ENCODE measurements around the gene PRKD2. TPM values are rescaled to one million over a fixed set of nuclear protein-coding genes. Genes with fewer than 3 reads are reported as not detected.
A peak's percentile ranks its signal among the peaks of the same experiment; 100 is the strongest.

The PRKD2 gene
- total and polyA plus RNA-seq, 2 of the 8 experiments (the other 6 are each of a cell fraction or from before 2014, with no cell fraction given) = 24.4 to 63.8 TPM

- Histone ChIP-seq H3K56ac (replicated peaks; ENCODE audit: insufficient read length, low read depth, low read length) (no peak overlapping the region), H3K23me2 (ENCODE audit: low read depth, low read length) (no peaks in the 10 kb centered on the region), H3K4me1 (replicated peaks in 1 of 4; ENCODE audit: control insufficient read depth in 3 of 4, insufficient read depth in 4 of 4, low read length in 3 of 4) (peaks cover 0 to 3% (median 0%) of the 10 kb centered on the region in 4 experiments; a peak in 4 of 7 replicates), H2AK5ac (ENCODE audit: low read depth, low read length) (no peak overlapping the region), H2BK15ac (ENCODE audit: low read length) (no peak overlapping the region), H3K23ac (ENCODE audit: insufficient read length) (no peak overlapping the region), H4K8ac (ENCODE audit: extremely low read depth, insufficient read depth, low read length) (no peak overlapping the region; the same call in 1 of the 2 replicates), H3K18ac (ENCODE audit: extremely low read depth, low read length) (no peak overlapping the region), H3K9ac (replicated peaks in 1 of 4; ENCODE audit: extremely low read depth in 1 of 4, low read depth in 3 of 4, low read length in 3 of 4) (no peak overlapping the region), H3K27me3 (replicated peaks in 1 of 4; ENCODE audit: control insufficient read depth in 3 of 4, extremely low read depth in 1 of 4, insufficient read depth in 3 of 4, low read length in 3 of 4) (no peaks in the 10 kb centered on the region), H3K9me3 (ENCODE audit: insufficient read depth in 2 of 2, low read depth in 1 of 2, low read length in 1 of 2) (no peaks in the 10 kb centered on the region), H3K4ac (replicated peaks; ENCODE audit: insufficient read length, low read depth, low read length) (no peak overlapping the region), H2BK5ac (ENCODE audit: low read depth, low read length) (peak overlapping the region; percentile 66; the same call in 1 of the 2 replicates), H2AFZ (ENCODE audit: low read length) (no peak overlapping the region), H3K14ac (ENCODE audit: insufficient read length) (no peak overlapping the region), H3K4me3 (ENCODE audit: extremely low read depth in 1 of 4, insufficient read depth in 2 of 4, low read depth in 3 of 4, low read length in 4 of 4) (no peak overlapping the region), H3K36me3 (ENCODE audit: control insufficient read depth in 2 of 4, insufficient read depth in 4 of 4, low read length in 3 of 4) (peaks cover 37 to 67% (median 51%) of the 10 kb centered on the region in 4 experiments), H4K5ac (ENCODE audit: insufficient read length, low read depth, low read length) (no peak overlapping the region), H4K20me1 (replicated peaks in 1 of 2; ENCODE audit: control insufficient read depth in 1 of 2, insufficient read depth in 2 of 2, low read length in 2 of 2) (peaks cover 30 to 46% of the 10 kb centered on the region in 2 experiments), H3K79me2 (ENCODE audit: control insufficient read depth in 1 of 2, insufficient read depth in 2 of 2, low read length in 2 of 2) (peaks cover 0 to 27% of the 10 kb centered on the region in 2 experiments; a peak in 2 of 4 replicates), H2BK20ac (ENCODE audit: low read length) (no peak overlapping the region), H3K79me1 (ENCODE audit: low read depth, low read length) (peaks cover 8% of the 10 kb centered on the region), H4K91ac (replicated peaks; ENCODE audit: insufficient read length, low read length) (no peak overlapping the region), H3K4me2 (ENCODE audit: insufficient read depth in 1 of 2, low read depth in 2 of 2, low read length in 2 of 2) (no peak overlapping the region), H2BK12ac (ENCODE audit: low read depth, low read length) (no peak overlapping the region), H3K27ac (ENCODE audit: low read depth, low read length) (no peak overlapping the region), H2BK120ac (replicated peaks; ENCODE audit: low read depth, low read length) (no peak overlapping the region)
- POLR2A ChIA-PET (ENCODE audit: partially characterized antibody) = interaction anchor here (0.8 to 4.2 kb wide), 6 partner anchors 10 to 55 kb away, joined by 3 to 26 read pairs (median 6); partner anchors contain the start of gene PRKD2
- CTCF ChIA-PET (ENCODE audit: partially characterized antibody) = interaction anchor here (0.7 to 15.8 kb wide), 14 partner anchors 10 to 126 kb away, joined by 3 to 188 read pairs (median 4); no protein-coding TSS in a partner anchor
- no peak for DNase-seq (ENCODE audit: low read depth in 1 of 2, low spot score in 2 of 2)
- no peak for FAIRE-seq
- 94% methylated on average over 14 of the region's 14 CpGs; no CpG with 5 or more reads in 1 of the 2 experiments for WGBS, 2 experiments (ENCODE audit: extremely low coverage in 1 of 2, insufficient coverage in 1 of 2, insufficient read length in 1 of 2, insufficient replicate concordance in 2 of 2, low coverage in 1 of 2, low lambda C conversion rate in 2 of 2, missing lambda C conversion rate in 1 of 2)
- TF ChIP-seq BACH1 (IDR thresholded peaks at IDR 0.05; ENCODE audit: low read length) = 0 out of 2 replicates have a peak, but pooled peaks have one; percentile 42
- no peak for TF ChIP-seq SP4 (IDR thresholded peaks at IDR 0.05; ENCODE audit: low read length)
- TF ChIP-seq TCF12 (IDR thresholded peaks at IDR 0.05; ENCODE audit: low read depth, low read length) = no peak
These were observed 14.1 kb upstream of the PRKD2 start for GRCh38 chr19:46731007-46731501.

Measured in H1 (cell line).